ENCODE data around the gene KCNK16.
A peak's percentile ranks its signal among the peaks of the same experiment; 100 is the strongest.
"Not testable (repeated sequence)": the region's sequence is repeated elsewhere in the genome, so short reads cannot be mapped to it uniquely, and the experiment has no call there.

Gene KCNK16

GRCh38 chr6:39309942-39310531 is 12.5 kb downstream of the KCNK16 start:
- peak; percentile 48 for DNase-seq

GRCh38 chr6:39307462-39307861 is 15.0 kb downstream of the KCNK16 start:
- DNase-seq = no peak

- DNase-seq = no peak
Observed at GRCh38 chr6:39304951-39305350, 17.6 kb downstream of the KCNK16 start.

GRCh38 chr6:39303425-39304153 is 18.9 kb downstream of the KCNK16 start:
- no peak for DNase-seq

- peak; percentile 71 for DNase-seq
Observed at GRCh38 chr6:39302669-39303424, 19.7 kb downstream of the KCNK16 start.

- no peak for DNase-seq
Observed at GRCh38 chr6:39302011-39302410, 20.5 kb downstream of the KCNK16 start.

- DNase-seq = no peak
Observed at GRCh38 chr6:39301606-39302005, 20.9 kb downstream of the KCNK16 start.

GRCh38 chr6:39300739-39301138 is 21.8 kb downstream of the KCNK16 start:
- no peak for DNase-seq

GRCh38 chr6:39298061-39298460 is 24.4 kb downstream of the KCNK16 start:
- no peak for DNase-seq

- DNase-seq = no peak
Observed at GRCh38 chr6:39296745-39297640, 25.5 kb downstream of the KCNK16 start.

- no peak for DNase-seq
Observed at GRCh38 chr6:39295611-39296011, 26.9 kb downstream of the KCNK16 start.

GRCh38 chr6:39294899-39295298 is 27.6 kb downstream of the KCNK16 start:
- DNase-seq = no peak

GRCh38 chr6:39294133-39294532 is 28.4 kb downstream of the KCNK16 start:
- DNase-seq = no peak

GRCh38 chr6:39292637-39293036 is 29.9 kb downstream of the KCNK16 start:
- no peak for DNase-seq

- no peak for DNase-seq
Observed at GRCh38 chr6:39289490-39289889, 33.0 kb downstream of the KCNK16 start.

GRCh38 chr6:39287601-39288000 is 34.9 kb downstream of the KCNK16 start:
- DNase-seq = no peak

GRCh38 chr6:39286596-39286995 is 35.9 kb downstream of the KCNK16 start:
- not testable (repeated sequence) for DNase-seq

- no peak for DNase-seq
Observed at GRCh38 chr6:39282774-39283173, 39.7 kb downstream of the KCNK16 start.

GRCh38 chr6:39281312-39281980 is 41.1 kb downstream of the KCNK16 start:
- no peak for DNase-seq

- no peak for DNase-seq
Observed at GRCh38 chr6:39280247-39280731, 42.2 kb downstream of the KCNK16 start.

GRCh38 chr6:39279539-39279938 is 43.0 kb downstream of the KCNK16 start:
- no peak for DNase-seq
